HG03103 (cell line): ENCODE measurements around the gene SERTAD1.

Source experiments
- ATAC-seq: cut with Tn5 transposase; IDR thresholded peaks from one replicate; pipeline ENCODE4 v1.9.1; 2021; ENCODE audit warnings: low read depth; ENCODE audit not compliant: unreplicated experiment

The SERTAD1 gene

GRCh38 chr19:40380199-40381037 lies 45.4 kb downstream of the SERTAD1 start:
- no peak for ATAC-seq

GRCh38 chr19:40379446-40380198 lies 46.2 kb downstream of the SERTAD1 start:
- ATAC-seq: no peak

- no peak for ATAC-seq
Measured at GRCh38 chr19:40378509-40378908, 47.3 kb downstream of the SERTAD1 start.

GRCh38 chr19:40377876-40378385 lies 47.9 kb downstream of the SERTAD1 start:
- no peak for ATAC-seq

GRCh38 chr19:40376286-40376862 lies 49.4 kb downstream of the SERTAD1 start:
- ATAC-seq: no peak

GRCh38 chr19:40374084-40374483 lies 51.7 kb downstream of the SERTAD1 start:
- no peak for ATAC-seq

- no peak for ATAC-seq
Measured at GRCh38 chr19:40371802-40372122, 54.0 kb downstream of the SERTAD1 start.
